Psoas muscle (tissue), 8 donors: ENCODE measurements around the gene ARPC5L. TPM values are rescaled to one million over a fixed set of nuclear protein-coding genes. Genes with fewer than 3 reads are reported as not detected.

Source experiments
- ATAC-seq, 4 donors: fragments of 200-7000 bp; cut with Tn5 transposase; one replicate each; pipeline ENCODE4 v1.9.1; 2020; ENCODE audit warnings: moderate library complexity in 3 of 4, mild to moderate bottlenecking in 2 of 4
- DNase-seq, 2 donors: peaks; one replicate each; pipeline ENCODE4 v3.0.0-alpha.2; 2020
- H3K27ac ChIP-seq: fragments of 200-600 bp; one replicate; pipeline ENCODE4 v1.8.0; 2022
- H3K27me3 ChIP-seq, 3 donors: fragments of 200-600 bp in 1 of 3; one replicate each; pipeline versions ENCODE4 v1.6.1 to v1.8.0; 2013 to 2022; ENCODE audit warnings: low read length in 2 of 3, mild to moderate bottlenecking in 2 of 3, moderate library complexity in 1 of 3; ENCODE audit not compliant: insufficient read depth in 3 of 3
- H3K36me3 ChIP-seq, 2 donors: fragments of 200-600 bp in 1 of 2; one replicate each; pipeline versions ENCODE4 v1.6.1 to v1.8.0; 2013 to 2022; ENCODE audit warnings: low read depth in 1 of 2, mild to moderate bottlenecking in 1 of 2, moderate library complexity in 1 of 2; ENCODE audit not compliant: insufficient read depth in 1 of 2
- H3K4me1 ChIP-seq: fragments of 200-600 bp; one replicate; pipeline ENCODE4 v1.8.0; 2022
- H3K4me3 ChIP-seq: fragments of 200-600 bp; one replicate; pipeline ENCODE4 v1.8.0; 2022; ENCODE audit warnings: mild to moderate bottlenecking
- H3K9me3 ChIP-seq: fragments of 200-600 bp; one replicate; pipeline ENCODE4 v1.8.0; 2022
- CTCF ChIP-seq: fragments of 200-600 bp; IDR thresholded peaks from one replicate; pipeline ENCODE4 v1.8.0; 2022; ENCODE audit warnings: antibody characterized with exemption
- WGBS, 3 donors: extraction: QIAGEN DNeasy Blood & Tissue Kit; methylation state at CpG; one replicate each; pipeline versions ENCODE4 v1.1.6 to v1.1.7; 2013; 5-methylcytosine and 5-hydroxymethylcytosine counted together
- intact Hi-C, 2 donors: fragments of 100-400 bp; cut with DNase I; formaldehyde crosslinking; loops; one replicate each; pipeline versions ENCODE4 v1.11.0 to v1.14.2; 2022
- polyA plus RNA-seq, 3 donors: library from polyadenylated mRNA; stranded (reverse); fragments of 200-250 nt; gene quantifications; one replicate each; pipeline ENCODE4 v1.2.3, GENCODE V29; 2013
- total RNA-seq, 4 donors: library from RNA; stranded (reverse); fragmentation: NEBNext Ultra II Directional in 2 of 4; extraction: Animal tissue kit (Norgen Biotek cat#: 25700) in 2 of 4; gene quantifications; one replicate each; pipeline versions ENCODE4 v1.2.1 to v1.2.4, GENCODE V29; 2021 to 2023
- donor health status: healthy with polysubstance abuse.
- donor health status: DM: no; HTN: no; CAD: no; lungs with moderate emphysema.
- donor health status: Bipolar disorder and iron deficiency.
- donor health status: healthy.
- donor health status: DM: yes; HTN: yes; CAD: no.
- donor health status: DM: no; HTN: no; CAD: no.
- donor health status: DM: no; HTN: no; CAD: no.
- donor health status: DM: yes; HTN: yes; CAD: no.

The ARPC5L gene
- total and polyA plus RNA-seq, 7 donors = 32.3 to 165 (median 48.4) TPM

GRCh38 chr9:124869986-124870560 lies 8.1 kb downstream of the ARPC5L start:
- Histone ChIP-seq H3K27ac (peak overlapping the region; percentile 99), H3K36me3 (peaks cover 0 to 19% of the 10 kb centered on the region in 2 donors), H3K9me3 (no peaks in the 10 kb centered on the region), H3K27me3 (no peaks in the 10 kb centered on the region), H3K4me3 (peak overlapping the region; percentile 93), H3K4me1 (peaks cover 48% of the 10 kb centered on the region)
- no peak for TF ChIP-seq CTCF
- intact Hi-C loops = loop anchor here in 1 of 2 donors (2.0 kb wide), 1 partner anchor 71 kb away; the partner anchor contains the start of gene GOLGA1
- 7 to 12% (median 11%) methylated on average over 12 of the region's 12 CpGs for WGBS, 3 donors
- ATAC-seq (no peak), DNase-seq (peak in 1 of 2 donors; percentile 50)

GRCh38 chr9:124870723-124871122 lies 8.8 kb downstream of the ARPC5L start:
- intact Hi-C loops = no loop called here
- ATAC-seq (no peak), DNase-seq (no peak)
- H3K9me3 ChIP-seq = no peaks in the 10 kb centered on the region
- peaks cover 48% of the 10 kb centered on the region for H3K4me1 ChIP-seq
- WGBS, 3 donors = 50 to 67% (median 52%) methylated on average over 6 of the region's 6 CpGs
- peaks cover under 1 to 25% of the 10 kb centered on the region in 2 donors for H3K36me3 ChIP-seq
- peak overlapping the region; percentile 93 for H3K4me3 ChIP-seq
- TF ChIP-seq CTCF = no peak
- H3K27ac ChIP-seq = peak overlapping the region; percentile 99
- no peaks in the 10 kb centered on the region for H3K27me3 ChIP-seq

- DNase-seq (no peak), ATAC-seq (peak in 2 of 4 donors; percentile 7 to 24)
- peak overlapping the region; percentile 93 for H3K4me3 ChIP-seq
- intact Hi-C loops = no loop called here
- TF ChIP-seq CTCF = no peak
- H3K4me1 ChIP-seq = peaks cover 48% of the 10 kb centered on the region
- peaks cover 4 to 30% of the 10 kb centered on the region in 2 donors for H3K36me3 ChIP-seq
- peak overlapping the region; percentile 99 for H3K27ac ChIP-seq
- H3K27me3 ChIP-seq = no peaks in the 10 kb centered on the region
- WGBS, 3 donors = 44 to 72% (median 49%) methylated on average over 11 of the region's 11 CpGs
- H3K9me3 ChIP-seq = no peaks in the 10 kb centered on the region
Observed at GRCh38 chr9:124871156-124871561, 9.2 kb downstream of the ARPC5L start.

GRCh38 chr9:124873664-124874063 lies 11.7 kb downstream of the ARPC5L start:
- Histone ChIP-seq H3K9me3 (no peaks in the 10 kb centered on the region), H3K4me1 (peaks cover 40% of the 10 kb centered on the region), H3K4me3 (no peak overlapping the region), H3K36me3 (peaks cover 4 to 55% of the 10 kb centered on the region in 2 donors), H3K27ac (no peak overlapping the region), H3K27me3 (no peaks in the 10 kb centered on the region)
- 87 to 91% (median 88%) methylated on average over 14 of the region's 14 CpGs for WGBS, 3 donors
- no peak for ATAC-seq
- intact Hi-C loops = no loop called here
- no peak for DNase-seq
- TF ChIP-seq CTCF = no peak

- Histone ChIP-seq H3K27ac (no peak overlapping the region), H3K4me3 (no peak overlapping the region), H3K36me3 (peaks cover 4 to 73% of the 10 kb centered on the region in 2 donors), H3K27me3 (no peaks in the 10 kb centered on the region), H3K4me1 (peaks cover 38% of the 10 kb centered on the region), H3K9me3 (no peaks in the 10 kb centered on the region)
- no peak for ATAC-seq
- DNase-seq = peak in 1 of 2 donors; percentile 9
- TF ChIP-seq CTCF = no peak
- WGBS, 3 donors = 85 to 98% (median 87%) methylated on average over 6 of the region's 6 CpGs
- intact Hi-C loops = loop anchor here in 1 of 2 donors (5.0 kb wide), 1 partner anchor 57 kb away; no protein-coding TSS in a partner anchor
Observed at GRCh38 chr9:124875501-124875900, 13.6 kb downstream of the ARPC5L start.
